ENCODE results near the gene TBRG4.

Gene TBRG4

DNA sequence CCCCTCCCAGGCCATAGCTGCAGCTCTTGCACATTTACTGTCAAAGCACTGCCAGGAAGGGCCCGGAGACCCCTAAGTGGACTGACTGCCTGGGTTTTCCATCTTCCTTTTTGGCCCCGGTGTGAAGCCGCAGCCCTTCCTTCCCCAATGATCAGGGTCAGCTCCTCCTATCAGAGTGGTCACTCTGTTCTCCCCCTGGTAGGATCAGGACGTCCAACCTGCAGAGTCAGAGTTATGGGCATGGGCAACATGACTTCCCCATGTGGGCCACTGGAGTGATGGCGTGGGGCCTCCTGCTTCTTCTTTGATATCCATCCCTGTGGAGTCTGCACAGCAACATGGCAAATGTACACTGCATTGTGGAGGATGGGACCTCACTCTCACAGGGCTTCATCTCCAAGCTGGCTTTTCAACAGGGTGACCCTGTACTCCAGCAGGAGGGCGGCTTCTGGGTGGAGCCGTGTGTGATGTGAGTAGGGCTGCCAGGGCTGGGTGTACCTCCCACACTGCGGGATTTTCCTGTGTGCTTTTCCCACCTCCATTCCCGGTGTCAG is 39.7 kb upstream of the TBRG4 start:
- TF ChIP-seq, protein P1, sequence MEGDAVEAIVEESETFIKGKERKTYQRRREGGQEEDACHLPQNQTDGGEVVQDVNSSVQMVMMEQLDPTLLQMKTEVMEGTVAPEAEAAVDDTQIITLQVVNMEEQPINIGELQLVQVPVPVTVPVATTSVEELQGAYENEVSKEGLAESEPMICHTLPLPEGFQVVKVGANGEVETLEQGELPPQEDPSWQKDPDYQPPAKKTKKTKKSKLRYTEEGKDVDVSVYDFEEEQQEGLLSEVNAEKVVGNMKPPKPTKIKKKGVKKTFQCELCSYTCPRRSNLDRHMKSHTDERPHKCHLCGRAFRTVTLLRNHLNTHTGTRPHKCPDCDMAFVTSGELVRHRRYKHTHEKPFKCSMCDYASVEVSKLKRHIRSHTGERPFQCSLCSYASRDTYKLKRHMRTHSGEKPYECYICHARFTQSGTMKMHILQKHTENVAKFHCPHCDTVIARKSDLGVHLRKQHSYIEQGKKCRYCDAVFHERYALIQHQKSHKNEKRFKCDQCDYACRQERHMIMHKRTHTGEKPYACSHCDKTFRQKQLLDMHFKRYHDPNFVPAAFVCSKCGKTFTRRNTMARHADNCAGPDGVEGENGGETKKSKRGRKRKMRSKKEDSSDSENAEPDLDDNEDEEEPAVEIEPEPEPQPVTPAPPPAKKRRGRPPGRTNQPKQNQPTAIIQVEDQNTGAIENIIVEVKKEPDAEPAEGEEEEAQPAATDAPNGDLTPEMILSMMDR (IDR thresholded peaks at IDR 0.05; ENCODE audit: low read depth, low read length), result no peak
- no peak for DNase-seq (ENCODE audit: low read depth in 2 of 2)
- H3K4me3 ChIP-seq (replicated peaks in 1 of 2; ENCODE audit: low read depth in 2 of 2, low read length in 2 of 2), result no peak overlapping the region

DNA sequence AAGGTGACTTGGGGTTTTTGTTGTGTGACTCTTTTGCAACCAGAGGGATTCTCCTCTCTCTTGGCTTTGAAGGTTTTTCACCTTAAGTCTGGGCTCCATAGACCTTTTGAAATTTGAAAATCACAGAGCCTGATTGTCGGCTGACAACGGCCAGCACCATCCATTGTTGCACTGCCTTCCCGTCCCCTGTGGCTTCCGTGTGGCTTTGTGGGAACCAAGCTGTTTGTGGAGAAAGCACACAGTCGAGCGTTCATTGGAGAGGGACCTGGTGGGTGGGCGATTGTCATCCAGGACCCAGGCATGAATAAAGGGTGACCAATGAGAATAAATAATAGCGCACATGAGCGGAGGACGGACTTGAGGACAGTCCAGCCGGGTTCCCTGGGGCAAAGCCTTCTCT is 38.7 kb upstream of the TBRG4 start:
- DNase-seq (ENCODE audit: low read depth in 2 of 2), result no peak
- H3K4me3 ChIP-seq (replicated peaks in 1 of 2; ENCODE audit: low read depth in 2 of 2, low read length in 2 of 2), result no peak overlapping the region
- TF ChIP-seq, protein P1 (IDR thresholded peaks at IDR 0.05; ENCODE audit: low read depth, low read length), result no peak

DNA sequence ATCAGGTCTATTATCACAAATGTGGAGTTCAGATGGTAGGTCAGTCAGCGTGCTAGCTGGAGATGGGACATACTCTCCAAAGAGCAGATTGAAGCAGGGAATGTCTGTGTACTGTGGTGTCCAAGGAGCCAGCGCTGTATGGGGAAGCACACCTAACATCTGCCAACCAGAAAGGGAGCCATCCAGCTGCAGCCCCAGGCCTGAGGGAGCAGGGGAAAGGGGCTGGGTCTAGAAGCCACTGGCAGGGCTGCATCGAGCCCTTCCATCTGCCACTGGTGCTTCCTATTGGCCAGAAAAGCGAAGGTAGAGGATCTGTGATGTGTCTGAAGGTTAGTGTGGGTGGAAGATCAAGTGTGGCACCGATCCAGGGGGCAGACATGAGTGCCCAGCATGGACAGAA is 38.1 kb upstream of the TBRG4 start:
- DNase-seq (ENCODE audit: low read depth in 2 of 2), result no peak
- TF ChIP-seq, protein P1 (IDR thresholded peaks at IDR 0.05; ENCODE audit: low read depth, low read length), result no peak
- no peak overlapping the region for H3K4me3 ChIP-seq (replicated peaks in 1 of 2; ENCODE audit: low read depth in 2 of 2, low read length in 2 of 2)

GRCh38 chr7:45148653-45148973 is 37.1 kb upstream of the TBRG4 start:
- TF ChIP-seq, protein P1 (IDR thresholded peaks at IDR 0.05; ENCODE audit: low read depth, low read length), result no peak
- peak in 1 of 2 donors; percentile 5 for DNase-seq (ENCODE audit: low read depth in 2 of 2)
- no peak overlapping the region for H3K4me3 ChIP-seq (replicated peaks in 1 of 2; ENCODE audit: low read depth in 2 of 2, low read length in 2 of 2)

- DNase-seq (ENCODE audit: low read depth in 2 of 2), result no peak
- H3K4me3 ChIP-seq (replicated peaks in 1 of 2; ENCODE audit: low read depth in 2 of 2, low read length in 2 of 2), result no peak overlapping the region
- TF ChIP-seq, protein P1 (IDR thresholded peaks at IDR 0.05; ENCODE audit: low read depth, low read length), result no peak
These were observed 36.6 kb upstream of the TBRG4 start for GRCh38 chr7:45147858-45148652.

GRCh38 chr7:45146531-45147379 is 35.3 kb upstream of the TBRG4 start:
- TF ChIP-seq, protein P1 (IDR thresholded peaks at IDR 0.05; ENCODE audit: low read depth, low read length), result no peak
- no peak for DNase-seq (ENCODE audit: low read depth in 2 of 2)
- no peak overlapping the region for H3K4me3 ChIP-seq (replicated peaks in 1 of 2; ENCODE audit: low read depth in 2 of 2, low read length in 2 of 2)
